GM19328 (cell line): ENCODE data around the gene SPC25.
"Not testable (repeated sequence)": the region's sequence is repeated elsewhere in the genome, so short reads cannot be mapped to it uniquely, and the experiment has no call there.

ENCODE experiments used
- ATAC-seq: cut with Tn5 transposase; IDR thresholded peaks from one replicate; pipeline ENCODE4 v1.9.1; 2021; ENCODE audit warnings: mild to moderate bottlenecking, moderate library complexity; ENCODE audit not compliant: unreplicated experiment

Gene SPC25

GRCh38 chr2:168890006-168890782 lies at the start of gene SPC25:
SPC25 (minus strand) TSS chr2:168890430; CDS start chr2:168889519, 911 bp downstream.
- ATAC-seq: peak; percentile 99

GRCh38 chr2:168939918-168940317 lies 49.7 kb upstream of the SPC25 start:
- no peak for ATAC-seq

GRCh38 chr2:168939061-168939460 lies 48.8 kb upstream of the SPC25 start:
- ATAC-seq: no peak

GRCh38 chr2:168935810-168936581 lies 45.8 kb upstream of the SPC25 start:
- no peak for ATAC-seq

- no peak for ATAC-seq
Measured at GRCh38 chr2:168934826-168935225, 44.6 kb upstream of the SPC25 start.

GRCh38 chr2:168932174-168932573 lies 41.9 kb upstream of the SPC25 start:
- not testable (repeated sequence) for ATAC-seq

GRCh38 chr2:168930242-168930641 lies 40.0 kb upstream of the SPC25 start:
- ATAC-seq: no peak

GRCh38 chr2:168929031-168929430 lies 38.8 kb upstream of the SPC25 start:
- ATAC-seq: no peak

GRCh38 chr2:168928113-168928831 lies 38.0 kb upstream of the SPC25 start:
- no peak for ATAC-seq

- no peak for ATAC-seq
Measured at GRCh38 chr2:168926621-168927386, 36.6 kb upstream of the SPC25 start.

GRCh38 chr2:168920504-168921157 lies 30.4 kb upstream of the SPC25 start:
- no peak for ATAC-seq

GRCh38 chr2:168916331-168916675 lies 26.1 kb upstream of the SPC25 start:
- no peak for ATAC-seq

GRCh38 chr2:168915441-168916330 lies 25.5 kb upstream of the SPC25 start:
- ATAC-seq: no peak

- ATAC-seq: no peak
Measured at GRCh38 chr2:168913495-168913894, 23.3 kb upstream of the SPC25 start.

GRCh38 chr2:168912901-168913369 lies 22.7 kb upstream of the SPC25 start:
- ATAC-seq: no peak

GRCh38 chr2:168912466-168912865 lies 22.2 kb upstream of the SPC25 start:
- ATAC-seq: no peak

GRCh38 chr2:168910330-168910729 lies 20.1 kb upstream of the SPC25 start:
- ATAC-seq: no peak

- no peak for ATAC-seq
Measured at GRCh38 chr2:168907940-168908662, 17.9 kb upstream of the SPC25 start.

GRCh38 chr2:168904358-168904757 lies 14.1 kb upstream of the SPC25 start:
- no peak for ATAC-seq
